Stimulated activated CD4-positive, alpha-beta T cell treated with anti-CD3 and anti-CD28 coated beads, Interleukin-2, amount 100 ng/mL, for 24 hours (primary cell): ENCODE results near the gene RAB3A.
"Not testable (repeated sequence)": the region's sequence is repeated elsewhere in the genome, so short reads cannot be mapped to it uniquely, and the experiment has no call there.

Experiments used
- DNase-seq, 2 donors: peaks; one replicate each; pipeline ENCODE4 v3.0.0-alpha.2; 2020

The RAB3A gene

GRCh38 chr19:18223860-18224524 lies 20.1 kb upstream of the RAB3A start:
- DNase-seq = peak; percentile 39 to 53

GRCh38 chr19:18221815-18222725 lies 18.2 kb upstream of the RAB3A start:
- DNase-seq = no peak

- peak in 1 of 2 donors; percentile 12 for DNase-seq
Measured at GRCh38 chr19:18220632-18221275, 16.9 kb upstream of the RAB3A start.

GRCh38 chr19:18219911-18220631 lies 16.2 kb upstream of the RAB3A start:
- DNase-seq = no peak

- no peak for DNase-seq
Measured at GRCh38 chr19:18218600-18218999, 14.8 kb upstream of the RAB3A start.

- DNase-seq = no peak
Measured at GRCh38 chr19:18218159-18218558, 14.3 kb upstream of the RAB3A start.

GRCh38 chr19:18216789-18217188 lies 12.9 kb upstream of the RAB3A start:
- DNase-seq = no peak

GRCh38 chr19:18214779-18215433 lies 11.1 kb upstream of the RAB3A start:
- DNase-seq = no peak

GRCh38 chr19:18211683-18212082 lies 7.8 kb upstream of the RAB3A start:
- no peak for DNase-seq

- not testable (repeated sequence) for DNase-seq
Measured at GRCh38 chr19:18209912-18210311, 6.1 kb upstream of the RAB3A start.

- peak; percentile 70 for DNase-seq
Measured at GRCh38 chr19:18208098-18208951, 4.5 kb upstream of the RAB3A start.

GRCh38 chr19:18206018-18206417 lies 2.2 kb upstream of the RAB3A start:
- DNase-seq = no peak

- DNase-seq = peak; percentile 62 to 66
Measured at GRCh38 chr19:18205200-18205892, 1.5 kb upstream of the RAB3A start.

- peak; percentile 51 to 58 for DNase-seq
Measured at GRCh38 chr19:18204394-18205199, 755 bp upstream of the RAB3A start.

- peak; percentile 54 to 57 for DNase-seq
Measured at GRCh38 chr19:18203408-18203862, 407 bp downstream of the RAB3A start.

- DNase-seq = peak in 1 of 2 donors; percentile 44
Measured at GRCh38 chr19:18202778-18203407, 949 bp downstream of the RAB3A start.

GRCh38 chr19:18202397-18202777 lies 1.5 kb downstream of the RAB3A start:
- DNase-seq = no peak

- DNase-seq = no peak
Measured at GRCh38 chr19:18198374-18198773, 5.5 kb downstream of the RAB3A start.

- DNase-seq = no peak
Measured at GRCh38 chr19:18197941-18198340, 5.9 kb downstream of the RAB3A start.
